GM23338 (cell line): ENCODE measurements around the gene WNT7A.

Experiments used
- CREB1 ChIP-seq: fragments of 250-450 bp; sonication (Bioruptor Pico); IDR thresholded peaks from 2 replicates; pipeline ENCODE4 v1.5.0; 2020; ENCODE audit warnings: low read depth, mild to moderate bottlenecking, moderate library complexity
- CTCF ChIP-seq, 2 experiments: fragments of 200-600 bp in 1 of 2; sonication (generic) in 1 of 2; conservative IDR thresholded peaks; 2 replicates each; pipeline versions ENCODE4 v1.5.1 to v1.6.1; 2016 to 2017; ENCODE audit warnings: antibody characterized with exemption in 2 of 2, low read depth in 2 of 2, mild to moderate bottlenecking in 2 of 2, moderate library complexity in 1 of 2
- ETS1 ChIP-seq: IDR thresholded peaks from 2 replicates; pipeline ENCODE4 v1.6.1; 2016; ENCODE audit warnings: antibody characterized with exemption
- EZH2 ChIP-seq: fragments of 200-600 bp; sonication (generic); IDR thresholded peaks from one replicate; pipeline ENCODE4 v1.8.0; 2017; ENCODE audit warnings: antibody characterized with exemption, mild to moderate bottlenecking, low read depth; ENCODE audit not compliant: unreplicated experiment
- EZH2phosphoT487 ChIP-seq: fragments of 200-600 bp; sonication (generic); IDR thresholded peaks from one replicate; pipeline ENCODE4 v1.8.1; 2018; ENCODE audit warnings: antibody characterized with exemption; ENCODE audit not compliant: unreplicated experiment
- JUNB ChIP-seq: IDR thresholded peaks from one replicate; pipeline ENCODE4 v1.6.1; 2016; ENCODE audit warnings: antibody characterized with exemption; ENCODE audit not compliant: unreplicated experiment
- NANOG ChIP-seq: IDR thresholded peaks from 2 replicates; pipeline ENCODE4 v1.6.1; 2016; ENCODE audit warnings: antibody characterized with exemption, borderline replicate concordance
- POLR2AphosphoS5 ChIP-seq: IDR thresholded peaks from 2 replicates; pipeline ENCODE4 v1.6.1; 2016; ENCODE audit warnings: antibody characterized with exemption, low read depth
- STAT1 ChIP-seq: IDR thresholded peaks from one replicate; pipeline ENCODE4 v1.6.1; 2016; ENCODE audit warnings: antibody characterized with exemption; ENCODE audit not compliant: unreplicated experiment
- ZNF114 ChIP-seq: fragments of 250-450 bp; sonication (Bioruptor Pico); IDR thresholded peaks from 2 replicates; pipeline ENCODE4 v1.5.0; 2020; ENCODE audit warnings: mild to moderate bottlenecking, moderate library complexity
- ZNF331 ChIP-seq: fragments of 250-450 bp; sonication (Bioruptor Pico); IDR thresholded peaks from 2 replicates; pipeline ENCODE4 v1.5.0; 2020; ENCODE audit warnings: low read depth, mild to moderate bottlenecking, moderate library complexity
- ZNF462 ChIP-seq: fragments of 250-450 bp; sonication (Bioruptor Pico); IDR thresholded peaks from 2 replicates; pipeline ENCODE4 v1.5.0; 2020; ENCODE audit warnings: mild to moderate bottlenecking, moderate library complexity
- TF ChIP-seq, protein P1 (sequence below): IDR thresholded peaks from one replicate; pipeline ENCODE4 v1.6.1; 2018; ENCODE audit warnings: antibody characterized with exemption; ENCODE audit not compliant: unreplicated experiment

- no peak for TF ChIP-seq EZH2
- TF ChIP-seq CTCF (conservative IDR thresholded peaks at IDR 0.05; ENCODE audit: low read depth in 2 of 2): no peak
- TF ChIP-seq POLR2AphosphoS5: no peak
- TF ChIP-seq EZH2phosphoT487: no peak
- TF ChIP-seq, protein P1, sequence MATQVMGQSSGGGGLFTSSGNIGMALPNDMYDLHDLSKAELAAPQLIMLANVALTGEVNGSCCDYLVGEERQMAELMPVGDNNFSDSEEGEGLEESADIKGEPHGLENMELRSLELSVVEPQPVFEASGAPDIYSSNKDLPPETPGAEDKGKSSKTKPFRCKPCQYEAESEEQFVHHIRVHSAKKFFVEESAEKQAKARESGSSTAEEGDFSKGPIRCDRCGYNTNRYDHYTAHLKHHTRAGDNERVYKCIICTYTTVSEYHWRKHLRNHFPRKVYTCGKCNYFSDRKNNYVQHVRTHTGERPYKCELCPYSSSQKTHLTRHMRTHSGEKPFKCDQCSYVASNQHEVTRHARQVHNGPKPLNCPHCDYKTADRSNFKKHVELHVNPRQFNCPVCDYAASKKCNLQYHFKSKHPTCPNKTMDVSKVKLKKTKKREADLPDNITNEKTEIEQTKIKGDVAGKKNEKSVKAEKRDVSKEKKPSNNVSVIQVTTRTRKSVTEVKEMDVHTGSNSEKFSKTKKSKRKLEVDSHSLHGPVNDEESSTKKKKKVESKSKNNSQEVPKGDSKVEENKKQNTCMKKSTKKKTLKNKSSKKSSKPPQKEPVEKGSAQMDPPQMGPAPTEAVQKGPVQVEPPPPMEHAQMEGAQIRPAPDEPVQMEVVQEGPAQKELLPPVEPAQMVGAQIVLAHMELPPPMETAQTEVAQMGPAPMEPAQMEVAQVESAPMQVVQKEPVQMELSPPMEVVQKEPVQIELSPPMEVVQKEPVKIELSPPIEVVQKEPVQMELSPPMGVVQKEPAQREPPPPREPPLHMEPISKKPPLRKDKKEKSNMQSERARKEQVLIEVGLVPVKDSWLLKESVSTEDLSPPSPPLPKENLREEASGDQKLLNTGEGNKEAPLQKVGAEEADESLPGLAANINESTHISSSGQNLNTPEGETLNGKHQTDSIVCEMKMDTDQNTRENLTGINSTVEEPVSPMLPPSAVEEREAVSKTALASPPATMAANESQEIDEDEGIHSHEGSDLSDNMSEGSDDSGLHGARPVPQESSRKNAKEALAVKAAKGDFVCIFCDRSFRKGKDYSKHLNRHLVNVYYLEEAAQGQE: no peak
- no peak for TF ChIP-seq ZNF462
- TF ChIP-seq ETS1: no peak
- TF ChIP-seq NANOG: no peak
- TF ChIP-seq CREB1 (CRISPR knock-in tag): no peak
- TF ChIP-seq JUNB: no peak
- no peak for TF ChIP-seq ZNF331
- no peak for TF ChIP-seq STAT1
- no peak for TF ChIP-seq ZNF114 (CRISPR knock-in tag)
These were observed 18.4 kb downstream of the WNT7A start for GRCh38 chr3:13861461-13861860.
